Subcutaneous abdominal adipose tissue (tissue), 5 donors: ENCODE data around the gene BTG2.

ENCODE experiments used
- H3K27ac ChIP-seq: one replicate; pipeline ENCODE4 v1.7.0; 2013; ENCODE audit warnings: low read depth, mild to moderate bottlenecking, inconsistent platforms, low read length, moderate library complexity
- H3K27me3 ChIP-seq, 5 donors: one replicate each; pipeline ENCODE4 v1.7.0; 2013; ENCODE audit warnings: low read length in 5 of 5, inconsistent platforms in 1 of 5; ENCODE audit not compliant: control insufficient read depth in 5 of 5, insufficient read depth in 4 of 5
- H3K36me3 ChIP-seq, 5 donors: one replicate each; pipeline ENCODE4 v1.7.0; 2013; ENCODE audit warnings: low read length in 5 of 5; ENCODE audit not compliant: control insufficient read depth in 5 of 5, insufficient read depth in 5 of 5
- H3K4me1 ChIP-seq, 5 donors: one replicate each; pipeline ENCODE4 v1.7.0; 2013; ENCODE audit warnings: low read length in 5 of 5, mild to moderate bottlenecking in 3 of 5, moderate library complexity in 1 of 5; ENCODE audit not compliant: control insufficient read depth in 5 of 5, insufficient read depth in 5 of 5
- H3K4me3 ChIP-seq, 5 donors: one replicate each; pipeline ENCODE4 v1.7.0; 2013; ENCODE audit warnings: low read length in 5 of 5, low read depth in 1 of 5
- H3K9ac ChIP-seq, 5 donors: one replicate each; pipeline ENCODE4 v1.7.0; 2013; ENCODE audit warnings: low read length in 5 of 5, mild to moderate bottlenecking in 4 of 5, moderate library complexity in 3 of 5
- H3K9me3 ChIP-seq, 5 donors: one replicate each; pipeline ENCODE4 v1.7.0; 2013; ENCODE audit warnings: low read length in 5 of 5; ENCODE audit not compliant: control insufficient read depth in 5 of 5
- donor health status: healthy.
- donor health status: healthy.
- donor health status: healthy.
- donor health status: healthy.
- donor health status: healthy.

Gene BTG2

DNA sequence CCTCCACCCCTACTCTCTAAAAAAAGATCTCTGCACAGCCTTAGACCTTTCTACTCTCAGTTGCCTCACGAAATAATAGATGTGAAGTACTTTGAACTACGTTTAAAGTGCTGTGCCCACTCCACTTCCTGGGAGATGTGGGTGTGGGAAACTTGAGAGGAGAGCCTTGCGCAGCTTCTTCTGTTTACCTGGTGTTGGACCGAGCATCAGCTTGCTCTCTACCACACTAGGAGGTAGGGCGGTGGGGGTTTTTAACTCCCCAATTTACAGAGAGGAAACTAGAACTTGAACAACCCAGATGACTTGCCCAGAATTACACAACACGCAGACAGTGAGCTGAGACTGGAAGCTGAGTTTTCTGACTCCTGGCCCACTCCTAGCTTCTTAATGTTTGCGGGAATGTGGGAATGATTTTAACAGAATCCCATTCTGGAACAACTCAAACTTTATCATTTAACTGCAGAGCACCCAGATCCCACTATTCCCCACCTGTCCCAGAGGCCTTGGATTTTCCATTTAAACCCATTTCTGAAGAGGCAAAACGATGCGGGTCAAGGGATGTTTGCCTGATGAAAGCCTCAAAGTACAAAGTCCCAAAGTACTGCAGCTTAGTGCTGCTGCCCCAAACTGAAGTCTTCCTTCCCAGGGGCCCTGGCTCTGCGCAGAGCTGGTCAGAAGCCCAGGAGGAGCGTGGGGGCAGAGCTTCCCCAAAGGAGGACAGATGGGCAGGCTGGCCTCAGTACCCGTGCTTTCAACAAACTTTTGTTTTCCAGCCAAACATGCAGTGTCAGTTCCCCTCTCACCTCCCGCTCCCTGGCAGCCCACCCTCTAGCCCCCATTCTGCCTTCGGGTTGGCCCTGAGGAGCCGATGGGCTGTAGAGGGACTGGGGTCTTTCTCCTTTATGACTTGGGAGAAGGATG is 19.0 kb downstream of the BTG2 start:
- Histone ChIP-seq H3K9me3 (no peaks in the 10 kb centered on the region), H3K4me3 (peak overlapping the region in 3 of 5 donors; percentile 2 to 40 (median 30)), H3K36me3 (no peaks in the 10 kb centered on the region), H3K9ac (peak overlapping the region in 4 of 5 donors; percentile 40 to 67 (median 54)), H3K27me3 (no peaks in the 10 kb centered on the region), H3K27ac (peak overlapping the region; percentile 95), H3K4me1 (peaks cover 26 to 80% (median 77%) of the 10 kb centered on the region in 5 donors)

DNA sequence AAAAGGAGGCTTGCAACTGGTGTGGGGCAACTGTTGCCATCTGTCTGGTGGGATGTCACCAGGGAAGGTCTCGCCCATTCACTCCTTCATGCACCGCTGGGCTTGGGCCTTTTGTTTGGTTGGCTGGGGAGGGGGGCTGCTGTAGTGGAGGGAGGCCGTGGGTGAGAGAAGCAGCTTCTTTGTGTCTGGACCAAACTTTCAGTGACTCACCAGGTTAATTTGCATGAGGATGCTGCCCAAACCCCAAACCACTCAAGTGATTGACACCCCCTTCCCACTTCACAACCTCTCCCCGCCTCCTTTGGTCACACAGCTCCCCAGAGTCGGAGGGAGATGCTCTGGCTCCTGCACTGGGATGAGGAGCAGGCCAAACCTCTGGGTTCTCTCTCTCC is 19.7 kb downstream of the BTG2 start:
- Histone ChIP-seq H3K4me3 (peak overlapping the region in 2 of 5 donors; percentile 23 to 40), H3K9ac (peak overlapping the region in 4 of 5 donors; percentile 40 to 67 (median 54)), H3K36me3 (no peaks in the 10 kb centered on the region), H3K9me3 (no peaks in the 10 kb centered on the region), H3K27me3 (no peaks in the 10 kb centered on the region), H3K4me1 (peaks cover 26 to 78% (median 77%) of the 10 kb centered on the region in 5 donors), H3K27ac (peak overlapping the region; percentile 95)

DNA sequence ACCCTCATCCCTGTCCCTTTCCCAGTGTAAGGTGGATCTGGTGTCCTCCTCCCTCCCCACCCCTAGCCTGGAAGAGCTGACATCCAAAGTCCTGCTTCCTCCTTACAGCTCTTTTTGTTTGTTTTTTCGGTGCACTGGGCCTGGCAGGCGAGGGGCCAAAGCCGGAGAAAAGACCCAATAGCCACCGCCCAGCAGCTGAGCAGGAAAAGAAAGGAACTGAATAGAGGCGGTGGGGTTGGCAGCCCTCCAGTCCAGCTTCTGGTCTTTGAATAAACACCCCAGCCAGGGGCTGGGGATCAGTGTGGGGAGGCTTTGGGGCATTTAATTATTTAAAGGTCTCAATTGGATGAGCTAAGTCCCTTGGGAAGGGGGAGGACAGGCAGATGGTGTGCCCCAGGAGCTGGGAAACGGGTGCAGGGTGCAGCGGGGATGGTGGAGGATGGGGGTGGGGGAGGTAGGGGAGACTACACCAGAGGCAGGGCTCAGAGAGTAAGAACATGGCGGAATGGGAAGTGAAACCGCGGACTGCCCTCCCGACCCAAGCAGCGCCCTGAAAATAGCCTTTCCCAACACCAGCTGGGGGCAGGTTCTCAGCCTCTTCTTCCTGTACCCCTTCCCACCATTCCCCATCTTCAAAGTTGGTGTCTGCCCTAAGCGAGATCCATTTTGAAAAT is 20.2 kb downstream of the BTG2 start:
- Histone ChIP-seq H3K9ac (peak overlapping the region in 4 of 5 donors; percentile 40 to 67 (median 54)), H3K27me3 (no peaks in the 10 kb centered on the region), H3K4me1 (peaks cover 26 to 72% (median 72%) of the 10 kb centered on the region in 5 donors), H3K27ac (peak overlapping the region; percentile 95), H3K9me3 (no peaks in the 10 kb centered on the region), H3K36me3 (no peaks in the 10 kb centered on the region), H3K4me3 (peak overlapping the region in 1 of 5 donors; percentile 23)

DNA sequence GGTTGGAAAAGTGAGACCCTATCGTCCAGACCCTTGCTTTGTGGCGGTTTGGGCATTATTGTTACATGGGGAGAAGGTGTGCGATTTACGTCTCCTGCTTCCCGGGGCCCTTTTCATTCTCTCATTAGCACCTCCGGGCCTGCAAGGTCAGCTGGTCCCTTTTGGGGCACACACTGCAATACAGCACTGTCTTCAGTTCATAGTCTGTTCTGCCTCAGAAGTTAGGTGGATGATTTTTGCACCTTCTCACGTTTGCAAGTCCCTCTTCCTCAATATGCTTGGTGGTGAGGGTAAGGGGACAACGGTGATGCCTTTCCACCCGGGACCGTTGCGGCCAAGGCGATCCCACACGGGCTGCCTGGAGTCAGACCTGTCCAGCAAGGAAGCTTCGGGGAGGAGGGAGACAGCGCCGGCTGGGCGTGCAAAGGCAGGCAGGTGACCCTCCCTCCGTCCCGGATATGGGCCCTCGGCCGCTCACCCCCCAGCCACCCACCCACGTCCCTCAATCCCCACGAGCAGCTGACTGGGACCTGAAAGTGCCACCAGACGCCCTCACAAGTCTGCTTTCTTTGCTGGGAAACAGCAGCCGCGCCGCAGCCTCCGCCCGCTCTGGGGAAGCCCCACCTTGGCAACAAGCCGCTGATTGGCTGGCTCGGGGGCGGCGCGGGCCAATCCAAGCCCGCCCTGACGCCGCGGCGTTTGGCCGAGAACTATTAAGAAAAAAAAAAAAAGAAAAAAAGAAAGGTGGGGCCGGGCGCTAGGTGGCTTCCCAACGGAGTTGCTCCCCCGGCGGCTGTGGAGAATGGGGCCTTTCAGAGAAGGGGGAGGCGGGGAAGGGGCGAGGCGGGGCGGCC is 21.7 kb downstream of the BTG2 start:
- H3K4me1 ChIP-seq = peaks cover 22 to 58% (median 57%) of the 10 kb centered on the region in 5 donors
- no peaks in the 10 kb centered on the region for H3K36me3 ChIP-seq
- H3K9ac ChIP-seq = peak overlapping the region; percentile 63 to 75 (median 71)
- H3K4me3 ChIP-seq = peak overlapping the region; percentile 44 to 67 (median 62)
- peak overlapping the region; percentile 95 for H3K27ac ChIP-seq
- H3K9me3 ChIP-seq = no peaks in the 10 kb centered on the region
- H3K27me3 ChIP-seq = no peaks in the 10 kb centered on the region

DNA sequence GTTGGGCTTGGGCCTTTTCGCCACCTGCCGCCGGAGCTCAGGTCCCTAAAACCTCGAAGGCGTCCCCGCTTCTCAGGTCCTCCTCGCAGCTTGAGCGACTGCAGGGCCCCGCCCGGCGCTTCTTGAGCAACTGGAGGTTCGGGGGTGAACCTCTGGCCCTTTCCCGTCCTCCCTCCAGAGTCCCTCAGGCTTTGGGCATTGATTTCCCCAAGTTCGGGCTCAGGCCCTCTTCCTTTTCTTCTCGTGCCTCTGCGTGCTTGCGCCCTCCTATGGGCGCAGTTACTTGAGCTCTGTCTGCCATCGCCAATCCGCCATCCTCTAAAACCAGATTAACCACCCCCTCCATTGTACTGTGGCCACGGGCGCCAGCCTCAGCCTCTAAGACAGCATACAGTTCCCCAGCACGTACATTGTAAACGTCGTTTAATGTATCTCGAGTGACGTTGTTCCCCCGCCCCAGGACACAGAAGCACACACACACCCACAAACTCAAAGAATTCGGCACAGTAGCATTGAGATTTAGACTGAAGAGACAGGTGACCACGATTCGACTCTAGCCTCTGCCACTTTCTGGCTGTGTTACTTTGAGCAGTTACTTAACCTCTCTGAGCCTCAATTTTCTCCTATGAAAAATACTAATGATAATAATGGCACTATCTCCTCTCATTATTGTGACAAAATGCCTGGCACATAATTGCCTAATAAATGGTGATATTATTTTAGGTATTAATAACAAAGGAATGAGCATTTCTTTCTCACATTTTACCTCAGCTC is 22.6 kb downstream of the BTG2 start:
- H3K27me3 ChIP-seq = no peaks in the 10 kb centered on the region
- no peaks in the 10 kb centered on the region for H3K36me3 ChIP-seq
- H3K27ac ChIP-seq = peak overlapping the region; percentile 95
- H3K9ac ChIP-seq = peak overlapping the region in 4 of 5 donors; percentile 52 to 75 (median 62)
- peak overlapping the region; percentile 36 to 67 (median 52) for H3K4me3 ChIP-seq
- H3K4me1 ChIP-seq = peaks cover 14 to 50% (median 49%) of the 10 kb centered on the region in 5 donors
- H3K9me3 ChIP-seq = no peaks in the 10 kb centered on the region

DNA sequence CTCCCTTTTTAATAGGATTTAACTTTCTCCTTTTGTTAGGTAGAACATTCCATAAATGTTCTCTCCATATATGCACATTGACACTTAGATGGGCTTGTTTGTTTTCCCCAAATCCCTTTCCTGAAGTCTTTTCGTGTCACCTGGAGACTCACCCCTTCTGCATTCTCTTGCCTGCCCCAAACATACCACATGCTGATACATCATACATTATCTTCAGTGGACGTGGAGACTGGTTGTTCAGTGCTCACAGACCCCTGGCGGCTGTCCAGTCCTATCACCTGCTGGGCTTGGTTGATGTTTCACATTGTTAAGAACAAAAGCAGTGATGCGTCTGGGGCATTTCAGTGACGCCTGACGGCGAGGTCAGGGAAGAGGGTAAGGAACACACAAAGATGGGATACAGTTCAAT is 23.4 kb downstream of the BTG2 start:
- Histone ChIP-seq H3K9ac (no peak overlapping the region), H3K27ac (peak overlapping the region; percentile 95), H3K4me1 (peaks cover 12 to 42% (median 41%) of the 10 kb centered on the region in 5 donors), H3K36me3 (no peaks in the 10 kb centered on the region), H3K4me3 (no peak overlapping the region), H3K27me3 (no peaks in the 10 kb centered on the region), H3K9me3 (no peaks in the 10 kb centered on the region)

DNA sequence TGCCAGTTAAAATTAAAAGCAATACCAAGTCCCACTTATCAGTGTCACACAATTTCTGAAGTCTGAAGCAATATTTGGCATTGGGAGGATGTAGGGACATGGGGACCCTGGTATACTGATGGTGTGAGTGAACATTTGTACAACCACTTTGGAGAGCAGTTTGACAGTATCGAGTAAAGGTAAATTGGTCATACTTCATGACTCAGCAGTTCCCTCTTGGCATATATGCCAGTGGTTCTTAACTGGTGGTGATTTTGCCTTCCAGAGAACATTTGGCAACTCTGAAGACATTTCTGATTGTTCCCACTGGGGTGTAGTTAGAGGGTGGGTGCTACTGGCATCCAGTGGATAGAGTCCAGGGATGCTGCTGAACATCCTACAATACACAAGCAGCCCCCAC is 25.9 kb downstream of the BTG2 start:
- Histone ChIP-seq H3K9ac (no peak overlapping the region), H3K9me3 (no peaks in the 10 kb centered on the region), H3K27ac (no peak overlapping the region), H3K4me3 (no peak overlapping the region), H3K36me3 (no peaks in the 10 kb centered on the region), H3K4me1 (peaks cover 3 to 29% (median 26%) of the 10 kb centered on the region in 5 donors), H3K27me3 (no peaks in the 10 kb centered on the region)

DNA sequence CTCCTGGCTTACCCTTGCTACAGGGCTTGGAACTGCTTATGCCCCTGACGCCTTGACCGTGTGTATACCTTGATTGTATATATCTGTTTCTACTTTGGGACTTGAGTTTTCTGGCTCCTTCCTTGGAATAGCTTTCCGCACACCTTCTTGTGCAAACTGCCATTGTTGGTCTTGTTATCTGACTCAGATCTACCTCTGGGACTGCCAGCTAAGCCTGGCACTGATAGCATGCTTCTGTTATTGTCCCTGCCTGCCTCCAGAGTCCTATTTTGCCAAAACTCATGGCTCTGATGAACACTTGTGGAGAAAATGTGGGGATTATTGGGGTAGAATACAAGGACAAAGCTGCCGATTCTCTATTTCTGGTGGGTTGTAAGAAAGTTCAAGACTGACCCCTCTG is 30.2 kb downstream of the BTG2 start:
- Histone ChIP-seq H3K9me3 (no peaks in the 10 kb centered on the region), H3K36me3 (peaks cover 0 to under 1% (median 0%) of the 10 kb centered on the region in 5 donors), H3K27ac (peak overlapping the region; percentile 21), H3K27me3 (no peaks in the 10 kb centered on the region), H3K4me1 (peaks cover 0 to 35% (median 31%) of the 10 kb centered on the region in 5 donors), H3K4me3 (no peak overlapping the region), H3K9ac (no peak overlapping the region)

DNA sequence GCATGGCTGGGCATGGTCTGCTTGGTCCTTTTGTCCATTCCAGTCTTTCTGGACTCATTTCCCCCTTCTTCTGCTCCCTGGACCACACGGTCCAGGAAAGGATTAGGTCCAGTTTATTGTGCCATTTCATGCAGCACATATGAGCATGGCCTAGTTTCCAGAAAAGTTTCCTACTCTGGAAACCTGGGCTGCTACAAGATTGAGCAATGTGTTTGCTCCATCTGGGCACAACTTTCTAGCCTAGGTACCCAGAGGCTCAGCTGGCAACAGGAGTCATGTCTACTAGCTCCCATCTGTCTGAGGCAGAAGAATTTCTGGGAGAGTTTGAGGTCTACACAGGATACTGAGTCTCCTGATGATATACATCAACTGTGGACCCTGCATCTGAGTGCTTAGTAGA is 30.8 kb downstream of the BTG2 start:
- Histone ChIP-seq H3K27me3 (no peaks in the 10 kb centered on the region), H3K4me1 (peaks cover 0 to 35% (median 31%) of the 10 kb centered on the region in 5 donors), H3K9me3 (no peaks in the 10 kb centered on the region), H3K27ac (peak overlapping the region; percentile 21), H3K9ac (no peak overlapping the region), H3K4me3 (no peak overlapping the region), H3K36me3 (peaks cover 0 to 6% (median 5%) of the 10 kb centered on the region in 5 donors)
